Sigmoid colon (tissue), 7 donors: ENCODE data around the gene PSORS1C1. TPM values are rescaled to one million over a fixed set of nuclear protein-coding genes. Genes with fewer than 3 reads are reported as not detected.

Experiments used
- DNase-seq: peaks from one replicate; pipeline ENCODE4 v3.0.0-alpha.2; 2019
- H3K27ac ChIP-seq, 4 donors: fragments of 200-600 bp; sonication (generic); one replicate each; pipeline ENCODE4 v1.5.1; 2016 to 2019; ENCODE audit warnings: mild to moderate bottlenecking in 1 of 4
- H3K27me3 ChIP-seq, 3 donors: fragments of 200-600 bp; sonication (generic); one replicate each; pipeline ENCODE4 v1.5.1; 2019; ENCODE audit warnings: mild to moderate bottlenecking in 1 of 3
- H3K36me3 ChIP-seq, 4 donors: fragments of 200-600 bp; sonication (generic); one replicate each; pipeline ENCODE4 v1.5.1; 2016 to 2019
- H3K4me1 ChIP-seq, 4 donors: fragments of 200-600 bp; sonication (generic); one replicate each; pipeline ENCODE4 v1.5.1; 2017 to 2019
- H3K4me3 ChIP-seq, 4 donors: fragments of 200-600 bp; sonication (generic); one replicate each; pipeline ENCODE4 v1.5.1; 2017 to 2019; ENCODE audit warnings: mild to moderate bottlenecking in 2 of 4, moderate library complexity in 1 of 4
- H3K9me3 ChIP-seq, 4 donors: fragments of 200-600 bp in 3 of 4; sonication (generic) in 3 of 4; one replicate each; pipeline versions ENCODE4 v1.5.1 to v1.6.1; 2013 to 2019
- EP300 ChIP-seq, 4 donors: sonication (generic); formaldehyde crosslinking; IDR thresholded peaks; one replicate each; pipeline ENCODE4 v1.6.1; 2017; ENCODE audit warnings: antibody characterized with exemption in 4 of 4
- POLR2A ChIP-seq, 2 donors: fragments of 450-650 bp; IDR thresholded peaks; one replicate each; pipeline ENCODE4 v1.6.1; 2016; ENCODE audit warnings: antibody characterized with exemption in 2 of 2, mild to moderate bottlenecking in 2 of 2, moderate library complexity in 2 of 2
- POLR2AphosphoS5 ChIP-seq, 4 donors: sonication (generic); formaldehyde crosslinking; IDR thresholded peaks; one replicate each; pipeline ENCODE4 v1.6.1; 2017; ENCODE audit warnings: antibody characterized with exemption in 4 of 4
- WGBS, 2 donors: extraction: QIAGEN DNeasy Blood & Tissue Kit; methylation state at CpG; one replicate each; pipeline ENCODE4 v1.1.7; 2013; 5-methylcytosine and 5-hydroxymethylcytosine counted together
- intact Hi-C: fragments of 100-400 bp; cut with DNase I; formaldehyde crosslinking; loops from one replicate; pipeline ENCODE4 v1.15.1; 2023
- polyA plus RNA-seq, 3 donors: library from polyadenylated mRNA; stranded (reverse); fragments of 200-250 nt; gene quantifications; one replicate each; pipeline ENCODE4 v1.2.3, GENCODE V29; 2013
- total RNA-seq, 4 donors: library from RNA; depleted of rRNA; stranded (reverse); fragments of >200 nt; gene quantifications; one replicate each; pipeline ENCODE4 v1.1.0, GENCODE V29; 2016
- TF ChIP-seq, protein P1 (sequence below), 4 experiments: fragments of 450-650 bp in 3 of 4; fragments of 200-600 bp in 1 of 4; IDR thresholded peaks; one replicate each; pipeline ENCODE4 v1.5.1; 2016 to 2019; ENCODE audit warnings: antibody characterized with exemption in 4 of 4, mild to moderate bottlenecking in 3 of 4, moderate library complexity in 2 of 4
- donor health status: healthy with polysubstance abuse.
- donor health status: Bipolar disorder and iron deficiency.
- donor health status: healthy.

PSORS1C1 gene
- total and polyA plus RNA-seq, 7 donors, result 0.49 to 33.3 (median 2.7) TPM

- WGBS, 2 donors, result 87 to 94% methylated on average over 4 of the region's 4 CpGs
- H3K36me3 ChIP-seq, result no peaks in the 10 kb centered on the region
- DNase-seq, result no peak
- H3K9me3 ChIP-seq, result no peaks in the 10 kb centered on the region
- H3K27me3 ChIP-seq, result no peaks in the 10 kb centered on the region
- no peak overlapping the region for H3K27ac ChIP-seq
- no peak overlapping the region for H3K4me3 ChIP-seq
- TF ChIP-seq, protein P1, sequence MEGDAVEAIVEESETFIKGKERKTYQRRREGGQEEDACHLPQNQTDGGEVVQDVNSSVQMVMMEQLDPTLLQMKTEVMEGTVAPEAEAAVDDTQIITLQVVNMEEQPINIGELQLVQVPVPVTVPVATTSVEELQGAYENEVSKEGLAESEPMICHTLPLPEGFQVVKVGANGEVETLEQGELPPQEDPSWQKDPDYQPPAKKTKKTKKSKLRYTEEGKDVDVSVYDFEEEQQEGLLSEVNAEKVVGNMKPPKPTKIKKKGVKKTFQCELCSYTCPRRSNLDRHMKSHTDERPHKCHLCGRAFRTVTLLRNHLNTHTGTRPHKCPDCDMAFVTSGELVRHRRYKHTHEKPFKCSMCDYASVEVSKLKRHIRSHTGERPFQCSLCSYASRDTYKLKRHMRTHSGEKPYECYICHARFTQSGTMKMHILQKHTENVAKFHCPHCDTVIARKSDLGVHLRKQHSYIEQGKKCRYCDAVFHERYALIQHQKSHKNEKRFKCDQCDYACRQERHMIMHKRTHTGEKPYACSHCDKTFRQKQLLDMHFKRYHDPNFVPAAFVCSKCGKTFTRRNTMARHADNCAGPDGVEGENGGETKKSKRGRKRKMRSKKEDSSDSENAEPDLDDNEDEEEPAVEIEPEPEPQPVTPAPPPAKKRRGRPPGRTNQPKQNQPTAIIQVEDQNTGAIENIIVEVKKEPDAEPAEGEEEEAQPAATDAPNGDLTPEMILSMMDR (IDR thresholded peaks at IDR 0.05), result no peak
- TF ChIP-seq POLR2AphosphoS5 (IDR thresholded peaks at IDR 0.05), result no peak
- no peak for TF ChIP-seq POLR2A (IDR thresholded peaks at IDR 0.05)
- TF ChIP-seq EP300 (IDR thresholded peaks at IDR 0.05), result no peak
- H3K4me1 ChIP-seq, result no peaks in the 10 kb centered on the region
- intact Hi-C loops, result no loop called here
Observed at GRCh38 chr6:31098449-31098938, 16.1 kb upstream of the PSORS1C1 start.

- Histone ChIP-seq H3K27ac (no peak overlapping the region), H3K9me3 (no peaks in the 10 kb centered on the region), H3K27me3 (no peaks in the 10 kb centered on the region), H3K4me3 (no peak overlapping the region), H3K36me3 (no peaks in the 10 kb centered on the region), H3K4me1 (no peaks in the 10 kb centered on the region)
- TF ChIP-seq EP300 (IDR thresholded peaks at IDR 0.05), result no peak
- no peak for TF ChIP-seq POLR2A (IDR thresholded peaks at IDR 0.05)
- no peak for TF ChIP-seq POLR2AphosphoS5 (IDR thresholded peaks at IDR 0.05)
- TF ChIP-seq, protein P1 (IDR thresholded peaks at IDR 0.05), result no peak
- DNase-seq, result no peak
- intact Hi-C loops, result no loop called here
- WGBS, 2 donors, result 96 to 97% methylated on average over 2 of the region's 2 CpGs
Observed at GRCh38 chr6:31103136-31103535, 11.5 kb upstream of the PSORS1C1 start.

GRCh38 chr6:31107052-31107451 lies 7.5 kb upstream of the PSORS1C1 start:
- no peaks in the 10 kb centered on the region for H3K9me3 ChIP-seq
- H3K4me3 ChIP-seq, result no peak overlapping the region
- WGBS, 2 donors, result 72 to 80% methylated on average over 4 of the region's 4 CpGs
- H3K27me3 ChIP-seq, result no peaks in the 10 kb centered on the region
- no peak overlapping the region for H3K27ac ChIP-seq
- intact Hi-C loops, result no loop called here
- no peaks in the 10 kb centered on the region for H3K4me1 ChIP-seq
- no peaks in the 10 kb centered on the region for H3K36me3 ChIP-seq
- TF ChIP-seq POLR2A (IDR thresholded peaks at IDR 0.05) (no peak), POLR2AphosphoS5 (IDR thresholded peaks at IDR 0.05) (no peak), EP300 (IDR thresholded peaks at IDR 0.05) (no peak)
- TF ChIP-seq, protein P1 (IDR thresholded peaks at IDR 0.05), result no peak
- DNase-seq, result no peak

- Histone ChIP-seq H3K27ac (no peak overlapping the region), H3K4me1 (peaks cover 0 to 24% (median 22%) of the 10 kb centered on the region in 4 donors), H3K27me3 (no peaks in the 10 kb centered on the region), H3K36me3 (no peaks in the 10 kb centered on the region), H3K4me3 (no peak overlapping the region), H3K9me3 (no peaks in the 10 kb centered on the region)
- WGBS, 2 donors, result 76 to 80% methylated on average over 11 of the region's 11 CpGs
- intact Hi-C loops, result no loop called here
- DNase-seq, result no peak
- TF ChIP-seq POLR2AphosphoS5 (IDR thresholded peaks at IDR 0.05) (no peak), EP300 (IDR thresholded peaks at IDR 0.05) (no peak), POLR2A (IDR thresholded peaks at IDR 0.05) (no peak)
- TF ChIP-seq, protein P1 (IDR thresholded peaks at IDR 0.05), result no peak
Observed at GRCh38 chr6:31110825-31111582, 3.6 kb upstream of the PSORS1C1 start.
